GM12872 (cell line): ENCODE results near the gene DNAH1.
A peak's percentile ranks its signal among the peaks of the same experiment; 100 is the strongest.

Source experiments
- TF ChIP-seq, protein P1 (sequence below): IDR thresholded peaks from 3 replicates; pipeline ENCODE4 v1.5.1; 2011; ENCODE audit warnings: low read depth, mild to moderate bottlenecking, low read length, moderate library complexity; ENCODE audit not compliant: insufficient read depth

Gene DNAH1

DNA sequence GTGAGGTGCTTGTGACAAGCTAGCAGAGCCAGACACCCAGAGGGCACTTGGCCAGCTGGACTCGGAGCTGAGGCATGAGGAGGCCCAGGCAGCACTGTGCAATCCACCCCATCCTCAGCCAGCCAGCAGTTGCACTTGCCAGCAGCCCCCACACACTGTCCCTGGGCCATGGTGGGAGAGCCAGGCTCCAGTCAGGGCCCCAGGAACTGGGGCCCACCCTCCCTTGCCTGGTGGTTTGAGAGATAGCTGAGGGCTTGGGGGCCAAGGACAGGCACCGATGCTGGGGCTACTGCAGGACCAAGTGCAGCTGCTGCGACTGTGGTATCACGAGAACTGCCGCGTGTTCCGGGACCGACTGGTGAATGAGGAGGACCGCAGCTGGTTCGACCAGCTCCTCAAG is 63.5 kb downstream of the DNAH1 start:
- TF ChIP-seq, protein P1, sequence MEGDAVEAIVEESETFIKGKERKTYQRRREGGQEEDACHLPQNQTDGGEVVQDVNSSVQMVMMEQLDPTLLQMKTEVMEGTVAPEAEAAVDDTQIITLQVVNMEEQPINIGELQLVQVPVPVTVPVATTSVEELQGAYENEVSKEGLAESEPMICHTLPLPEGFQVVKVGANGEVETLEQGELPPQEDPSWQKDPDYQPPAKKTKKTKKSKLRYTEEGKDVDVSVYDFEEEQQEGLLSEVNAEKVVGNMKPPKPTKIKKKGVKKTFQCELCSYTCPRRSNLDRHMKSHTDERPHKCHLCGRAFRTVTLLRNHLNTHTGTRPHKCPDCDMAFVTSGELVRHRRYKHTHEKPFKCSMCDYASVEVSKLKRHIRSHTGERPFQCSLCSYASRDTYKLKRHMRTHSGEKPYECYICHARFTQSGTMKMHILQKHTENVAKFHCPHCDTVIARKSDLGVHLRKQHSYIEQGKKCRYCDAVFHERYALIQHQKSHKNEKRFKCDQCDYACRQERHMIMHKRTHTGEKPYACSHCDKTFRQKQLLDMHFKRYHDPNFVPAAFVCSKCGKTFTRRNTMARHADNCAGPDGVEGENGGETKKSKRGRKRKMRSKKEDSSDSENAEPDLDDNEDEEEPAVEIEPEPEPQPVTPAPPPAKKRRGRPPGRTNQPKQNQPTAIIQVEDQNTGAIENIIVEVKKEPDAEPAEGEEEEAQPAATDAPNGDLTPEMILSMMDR = no peak

DNA sequence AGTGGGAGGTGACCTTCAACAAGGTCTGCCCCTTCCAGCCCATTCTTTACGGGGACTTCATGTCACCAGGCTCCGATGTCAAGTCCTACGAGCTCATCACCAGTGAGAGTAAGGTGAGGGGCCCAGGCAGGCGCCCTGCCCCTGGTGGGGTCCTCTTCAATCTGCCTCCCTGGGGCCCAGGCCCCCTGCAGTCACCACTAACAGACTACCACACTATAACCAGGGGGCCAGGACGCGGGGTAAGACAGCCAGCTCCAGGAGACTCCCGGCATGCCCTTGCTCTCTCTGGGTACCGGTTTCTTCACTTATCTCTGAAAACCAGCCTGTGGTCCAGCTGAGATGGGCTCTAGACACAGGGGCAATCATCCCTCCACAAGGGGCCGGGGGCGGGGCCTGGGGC is 63.9 kb downstream of the DNAH1 start:
- TF ChIP-seq, protein P1 = no peak

DNA sequence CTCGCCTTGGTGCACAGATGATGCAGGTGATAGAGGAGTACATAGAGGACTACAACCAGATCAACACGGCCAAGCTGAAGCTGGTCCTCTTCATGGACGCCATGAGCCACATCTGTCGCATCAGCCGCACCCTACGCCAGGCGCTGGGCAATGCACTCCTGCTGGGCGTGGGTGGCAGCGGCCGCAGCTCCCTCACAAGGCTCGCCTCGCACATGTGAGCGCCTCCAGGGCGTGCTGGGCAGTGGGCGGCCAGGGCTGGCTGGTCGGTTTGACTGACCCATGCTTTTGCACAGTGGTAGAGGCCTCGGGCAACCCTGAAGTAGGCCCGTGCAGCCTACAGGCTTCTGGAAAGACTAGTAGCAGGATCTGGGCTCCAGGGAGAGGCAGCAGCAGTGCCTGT is 65.5 kb downstream of the DNAH1 start:
- TF ChIP-seq, protein P1 = no peak

DNA sequence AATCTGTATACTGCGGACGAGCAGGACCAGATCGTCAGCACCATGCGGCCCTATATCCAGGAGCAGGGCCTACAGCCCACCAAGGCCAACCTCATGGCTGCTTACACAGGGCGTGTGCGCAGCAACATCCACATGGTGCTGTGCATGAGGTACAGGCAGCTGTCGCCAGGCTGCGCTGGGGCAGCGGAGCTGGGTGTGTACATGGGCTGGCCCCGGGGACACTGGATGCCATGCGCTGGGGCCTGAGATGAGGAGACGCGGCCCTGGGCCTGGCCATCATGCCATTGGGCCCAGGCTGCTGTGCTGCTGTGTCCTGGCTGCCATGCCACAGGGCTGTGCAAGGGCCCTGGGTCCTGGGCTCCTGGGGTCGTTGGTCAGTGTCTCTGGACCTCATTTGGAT is 67.3 kb downstream of the DNAH1 start:
- TF ChIP-seq, protein P1 = no peak

DNA sequence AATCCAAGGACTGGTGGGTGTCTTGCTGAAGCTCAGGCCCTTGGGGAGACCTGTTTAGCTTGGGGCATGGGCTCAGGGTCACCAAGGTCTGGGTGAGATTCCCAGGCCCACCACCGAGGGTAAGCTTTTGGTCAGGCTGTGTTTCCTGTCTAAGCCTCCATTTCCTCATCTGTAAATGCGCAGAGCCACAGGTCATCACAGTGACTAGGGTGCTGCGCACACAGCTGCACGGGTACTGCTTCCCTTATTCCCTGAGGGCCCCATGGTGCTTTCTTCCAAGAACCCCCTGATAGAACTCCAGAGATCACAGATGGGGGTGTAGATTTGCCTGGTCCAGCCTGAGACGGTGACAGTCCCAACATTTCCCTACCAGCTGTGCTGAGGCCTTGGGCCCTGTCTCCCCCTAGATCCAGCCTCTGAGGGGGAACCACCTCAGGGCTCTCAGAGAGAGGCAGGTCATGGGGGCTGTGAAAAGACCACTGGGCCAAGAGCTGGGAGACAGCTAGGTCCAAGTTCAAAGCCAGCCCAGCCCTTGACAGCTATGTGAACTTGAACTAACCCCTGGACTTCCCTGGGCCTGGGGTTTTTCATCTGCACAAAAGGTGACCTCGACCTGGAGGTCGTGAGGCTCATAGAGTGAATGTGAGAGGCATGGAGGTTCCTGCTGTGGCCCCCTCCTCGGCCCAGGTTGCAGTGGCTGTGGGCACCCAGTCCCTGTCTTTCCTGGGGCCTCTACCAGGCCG is 68.1 kb downstream of the DNAH1 start:
- TF ChIP-seq, protein P1 = no peak

DNA sequence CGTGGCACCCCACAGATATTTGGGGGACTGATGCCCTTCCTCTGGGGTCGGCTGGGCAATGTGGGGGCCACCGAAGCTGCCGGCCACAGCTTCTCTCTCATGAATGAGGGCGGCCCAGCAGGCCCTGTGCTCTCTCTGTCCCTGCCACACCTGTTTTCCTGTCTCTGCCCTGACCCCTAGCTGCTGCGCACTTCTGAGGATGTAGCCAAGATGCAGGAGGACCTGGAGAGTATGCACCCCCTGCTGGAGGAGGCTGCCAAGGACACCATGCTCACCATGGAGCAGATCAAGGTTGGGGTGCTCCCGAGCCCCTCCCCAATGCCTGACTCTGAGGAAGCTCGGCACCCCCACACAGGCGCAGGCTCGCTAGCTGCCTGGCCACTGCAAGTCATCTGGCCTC is 69.0 kb downstream of the DNAH1 start:
- TF ChIP-seq, protein P1 = peak; percentile 78

DNA sequence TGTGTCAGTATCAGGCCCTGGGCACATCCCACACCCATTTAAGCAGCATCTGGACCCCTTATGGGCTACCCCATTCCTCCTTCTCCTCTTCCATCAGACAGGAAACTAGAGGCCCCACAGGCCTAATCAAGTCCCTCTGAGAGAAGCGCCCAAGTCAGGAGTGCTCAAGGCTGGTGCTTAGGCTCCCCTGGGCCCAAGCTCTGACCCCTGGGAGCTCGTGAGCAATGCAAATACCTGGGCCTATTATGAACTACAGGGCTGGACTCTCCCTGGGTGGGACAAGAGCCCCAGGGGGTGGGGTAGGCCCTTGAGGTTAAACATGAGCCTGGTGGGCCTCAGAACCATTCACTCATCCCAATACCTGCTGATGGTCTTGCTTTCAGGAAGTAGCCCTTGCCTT is 71.4 kb downstream of the DNAH1 start:
- TF ChIP-seq, protein P1 = no peak
